Measurements from ENCODE around the gene SLC66A2.

The SLC66A2 gene

GRCh38 chr18:79937103-79937860 is 14.2 kb downstream of the SLC66A2 start:
- DNase-seq (ENCODE audit: low read depth) = no peak

GRCh38 chr18:79936641-79937040 is 14.8 kb downstream of the SLC66A2 start:
- no peak for DNase-seq (ENCODE audit: low read depth)

- DNase-seq (ENCODE audit: low read depth) = no peak
These were observed 15.5 kb downstream of the SLC66A2 start for GRCh38 chr18:79935925-79936324.

GRCh38 chr18:79935499-79935898 is 16.0 kb downstream of the SLC66A2 start:
- no peak for DNase-seq (ENCODE audit: low read depth)

- no peak for DNase-seq (ENCODE audit: low read depth)
These were observed 16.4 kb downstream of the SLC66A2 start for GRCh38 chr18:79935098-79935480.

- DNase-seq (ENCODE audit: low read depth) = no peak
These were observed 16.9 kb downstream of the SLC66A2 start for GRCh38 chr18:79934311-79935097.

- peak; percentile 76 for DNase-seq (ENCODE audit: low read depth)
These were observed 17.7 kb downstream of the SLC66A2 start for GRCh38 chr18:79933765-79934164.

- DNase-seq (ENCODE audit: low read depth) = no peak
These were observed 18.5 kb downstream of the SLC66A2 start for GRCh38 chr18:79932907-79933306.

GRCh38 chr18:79931475-79931874 is 20.0 kb downstream of the SLC66A2 start:
- DNase-seq (ENCODE audit: low read depth) = no peak

GRCh38 chr18:79930020-79930642 is 21.3 kb downstream of the SLC66A2 start:
- no peak for DNase-seq (ENCODE audit: low read depth)

- no peak for DNase-seq (ENCODE audit: low read depth)
These were observed 22.9 kb downstream of the SLC66A2 start for GRCh38 chr18:79928563-79928960.

- no peak for DNase-seq (ENCODE audit: low read depth)
These were observed 23.6 kb downstream of the SLC66A2 start for GRCh38 chr18:79927607-79928562.

- no peak for DNase-seq (ENCODE audit: low read depth)
These were observed 24.5 kb downstream of the SLC66A2 start for GRCh38 chr18:79926715-79927606.

- no peak for DNase-seq (ENCODE audit: low read depth)
These were observed 25.1 kb downstream of the SLC66A2 start for GRCh38 chr18:79926306-79926705.

- DNase-seq (ENCODE audit: low read depth) = no peak
These were observed 26.4 kb downstream of the SLC66A2 start for GRCh38 chr18:79924814-79925731.

GRCh38 chr18:79923896-79924585 is 27.4 kb downstream of the SLC66A2 start:
- no peak for DNase-seq (ENCODE audit: low read depth)

- no peak for DNase-seq (ENCODE audit: low read depth)
These were observed 28.5 kb downstream of the SLC66A2 start for GRCh38 chr18:79922971-79923411.

GRCh38 chr18:79921984-79922965 is 29.2 kb downstream of the SLC66A2 start:
- DNase-seq (ENCODE audit: low read depth) = no peak

Measured in ELR (cell line).